Thoracic aorta (tissue), 2 donors: ENCODE results near the gene NTRK3. TPM values are rescaled to one million over a fixed set of nuclear protein-coding genes. Genes with fewer than 3 reads are reported as not detected.

Experiments used
- ATAC-seq: fragments of 150-250 bp; one replicate; pipeline ENCODE4 v1.8.0; 2017; ENCODE audit warnings: low read depth; ENCODE audit not compliant: insufficient number of reproducible peaks, low FRiP score
- DNase-seq: peaks from one replicate; pipeline ENCODE4 v3.0.0-alpha.2; 2020; ENCODE audit warnings: low spot score
- H3K27ac ChIP-seq, 2 donors: fragments of 200-600 bp; sonication (generic); 1 replicate in 1 of 2; 2 replicates in 1 of 2; pipeline ENCODE4 v1.5.1; 2016; ENCODE audit warnings: mild to moderate bottlenecking in 2 of 2, moderate library complexity in 2 of 2
- H3K27me3 ChIP-seq: fragments of 200-600 bp; sonication (generic); replicated peaks from 2 replicates; pipeline ENCODE4 v1.6.0; 2016; ENCODE audit warnings: mild to moderate bottlenecking; ENCODE audit not compliant: insufficient read depth
- H3K36me3 ChIP-seq: fragments of 200-600 bp; sonication (generic); one replicate; pipeline ENCODE4 v1.5.1; 2016
- H3K4me1 ChIP-seq, 2 donors: fragments of 200-600 bp; sonication (generic); 1 replicate in 1 of 2; 2 replicates in 1 of 2; pipeline versions ENCODE4 v1.5.1 to v1.6.0; 2016; ENCODE audit warnings: low read depth in 2 of 2, mild to moderate bottlenecking in 1 of 2; ENCODE audit not compliant: control insufficient read depth in 1 of 2
- H3K4me3 ChIP-seq: fragments of 200-600 bp; sonication (generic); 2 replicates; pipeline ENCODE4 v1.5.1; 2016; ENCODE audit warnings: mild to moderate bottlenecking
- H3K9me3 ChIP-seq: fragments of 200-600 bp; sonication (generic); 2 replicates; pipeline ENCODE4 v1.5.1; 2016
- total RNA-seq, 2 donors: library from RNA; depleted of rRNA; stranded (reverse); fragments of >200 nt; gene quantifications; one replicate each; pipeline versions ENCODE4 v1.1.0 to v1.2.3, GENCODE V29; 2016
- TF ChIP-seq, protein P1 (sequence below): fragments of 200-600 bp; sonication (generic); IDR thresholded peaks from one replicate; pipeline ENCODE4 v1.5.1; 2019; ENCODE audit warnings: antibody characterized with exemption

NTRK3 gene
- total RNA-seq, 2 donors from 2014 or later, result 84.9 to 87.3 TPM

GRCh38 chr15:88098361-88098760 lies 158.2 kb downstream of the NTRK3 start:
- no peaks in the 10 kb centered on the region for H3K27me3 ChIP-seq
- H3K4me1 ChIP-seq, result peaks cover 0 to 16% of the 10 kb centered on the region in 2 donors
- H3K4me3 ChIP-seq, result no peak overlapping the region
- no peaks in the 10 kb centered on the region for H3K9me3 ChIP-seq
- no peaks in the 10 kb centered on the region for H3K36me3 ChIP-seq
- ATAC-seq (no peak), DNase-seq (no peak)
- no peak overlapping the region for H3K27ac ChIP-seq
- TF ChIP-seq, protein P1, sequence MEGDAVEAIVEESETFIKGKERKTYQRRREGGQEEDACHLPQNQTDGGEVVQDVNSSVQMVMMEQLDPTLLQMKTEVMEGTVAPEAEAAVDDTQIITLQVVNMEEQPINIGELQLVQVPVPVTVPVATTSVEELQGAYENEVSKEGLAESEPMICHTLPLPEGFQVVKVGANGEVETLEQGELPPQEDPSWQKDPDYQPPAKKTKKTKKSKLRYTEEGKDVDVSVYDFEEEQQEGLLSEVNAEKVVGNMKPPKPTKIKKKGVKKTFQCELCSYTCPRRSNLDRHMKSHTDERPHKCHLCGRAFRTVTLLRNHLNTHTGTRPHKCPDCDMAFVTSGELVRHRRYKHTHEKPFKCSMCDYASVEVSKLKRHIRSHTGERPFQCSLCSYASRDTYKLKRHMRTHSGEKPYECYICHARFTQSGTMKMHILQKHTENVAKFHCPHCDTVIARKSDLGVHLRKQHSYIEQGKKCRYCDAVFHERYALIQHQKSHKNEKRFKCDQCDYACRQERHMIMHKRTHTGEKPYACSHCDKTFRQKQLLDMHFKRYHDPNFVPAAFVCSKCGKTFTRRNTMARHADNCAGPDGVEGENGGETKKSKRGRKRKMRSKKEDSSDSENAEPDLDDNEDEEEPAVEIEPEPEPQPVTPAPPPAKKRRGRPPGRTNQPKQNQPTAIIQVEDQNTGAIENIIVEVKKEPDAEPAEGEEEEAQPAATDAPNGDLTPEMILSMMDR, result no peak

DNA sequence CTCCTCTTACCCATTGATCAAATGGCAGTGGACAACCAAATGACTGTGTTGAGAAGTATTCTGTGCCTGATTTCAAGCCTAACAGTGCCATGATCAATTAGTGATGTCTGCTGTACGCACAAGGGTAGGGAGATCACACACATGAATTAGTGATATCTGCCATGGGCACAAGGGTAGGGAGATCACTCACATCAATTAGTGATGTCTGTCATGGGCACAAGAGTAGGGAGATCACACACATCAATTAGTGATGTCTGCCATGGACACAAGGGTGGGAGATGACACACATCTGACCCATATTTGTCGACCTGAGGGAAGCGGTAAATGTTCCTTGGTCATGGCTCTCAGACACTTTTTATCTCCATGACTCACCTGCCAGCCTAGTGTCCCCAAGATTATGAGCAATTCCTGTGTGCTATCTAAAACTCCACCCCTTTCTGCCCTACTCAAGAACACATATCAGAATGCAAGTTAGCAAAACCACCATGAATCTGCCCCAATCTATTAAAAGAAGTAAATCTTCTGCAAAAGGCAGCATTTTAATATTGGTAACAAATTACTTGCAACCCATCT lies 165.0 kb downstream of the NTRK3 start:
- DNase-seq (no peak), ATAC-seq (no peak)
- no peak overlapping the region for H3K4me3 ChIP-seq
- H3K9me3 ChIP-seq, result no peaks in the 10 kb centered on the region
- no peaks in the 10 kb centered on the region for H3K27me3 ChIP-seq
- peaks cover 17 to 36% of the 10 kb centered on the region in 2 donors for H3K4me1 ChIP-seq
- H3K36me3 ChIP-seq, result no peaks in the 10 kb centered on the region
- H3K27ac ChIP-seq, result no peak overlapping the region
- TF ChIP-seq, protein P1, result no peak

- peak overlapping the region; percentile 26 to 54 for H3K27ac ChIP-seq
- H3K9me3 ChIP-seq, result no peaks in the 10 kb centered on the region
- no peak for ATAC-seq
- DNase-seq, result no peak
- H3K4me3 ChIP-seq, result no peak overlapping the region
- no peaks in the 10 kb centered on the region for H3K27me3 ChIP-seq
- peaks cover 17 to 46% of the 10 kb centered on the region in 2 donors for H3K4me1 ChIP-seq
- TF ChIP-seq, protein P1, result no peak
- H3K36me3 ChIP-seq, result no peaks in the 10 kb centered on the region
Measured at GRCh38 chr15:88090481-88091011, 166.0 kb downstream of the NTRK3 start.

- Histone ChIP-seq H3K4me1 (peaks cover 17 to 53% of the 10 kb centered on the region in 2 donors), H3K27me3 (no peaks in the 10 kb centered on the region), H3K27ac (peak overlapping the region; percentile 26 to 54), H3K36me3 (no peaks in the 10 kb centered on the region), H3K9me3 (no peaks in the 10 kb centered on the region), H3K4me3 (no peak overlapping the region)
- ATAC-seq (no peak), DNase-seq (no peak)
- TF ChIP-seq, protein P1, result no peak
Measured at GRCh38 chr15:88089731-88090130, 166.8 kb downstream of the NTRK3 start.

GRCh38 chr15:88089024-88089620 lies 167.4 kb downstream of the NTRK3 start:
- Histone ChIP-seq H3K36me3 (no peaks in the 10 kb centered on the region), H3K9me3 (no peaks in the 10 kb centered on the region), H3K4me1 (peaks cover 18 to 59% of the 10 kb centered on the region in 2 donors), H3K4me3 (no peak overlapping the region), H3K27ac (no peak overlapping the region), H3K27me3 (no peaks in the 10 kb centered on the region)
- ATAC-seq, result no peak
- DNase-seq, result no peak
- TF ChIP-seq, protein P1, result no peak
